ENCODE results near the gene LRRN4CL.

LRRN4CL gene

GRCh38 chr11:62649486-62649885, 39.8 kb downstream of the LRRN4CL start:
- no peak for DNase-seq (ENCODE audit: low read depth, low spot score)

GRCh38 chr11:62648967-62649364, 40.4 kb downstream of the LRRN4CL start:
- DNase-seq (ENCODE audit: low read depth, low spot score): no peak
- no peak overlapping the region for H3K27ac ChIP-seq

More at GRCh38 chr11:62649486-62649885, 39.8 kb downstream of the LRRN4CL start:
- H3K27ac ChIP-seq: no peak overlapping the region

GRCh38 chr11:62648185-62648966, 41.0 kb downstream of the LRRN4CL start:
- no peak for DNase-seq (ENCODE audit: low read depth, low spot score)
- no peak overlapping the region for H3K27ac ChIP-seq

GRCh38 chr11:62647609-62648005, 41.7 kb downstream of the LRRN4CL start:
- no peak overlapping the region for H3K27ac ChIP-seq
- no peak for DNase-seq (ENCODE audit: low read depth, low spot score)

GRCh38 chr11:62646825-62647608, 42.3 kb downstream of the LRRN4CL start:
- DNase-seq (ENCODE audit: low read depth, low spot score): no peak
- no peak overlapping the region for H3K27ac ChIP-seq

GRCh38 chr11:62645946-62646824, 43.1 kb downstream of the LRRN4CL start, which contains the start of gene GANAB:
TSS of gene GANAB (minus strand) at chr11:62646613. CDS start at chr11:62646599, 14 bp downstream.
- DNase-seq (ENCODE audit: low read depth, low spot score): peak; percentile 80
- H3K27ac ChIP-seq: peak within 1 kb of the TSS; percentile 59

GRCh38 chr11:62645671-62645945, 43.7 kb downstream of the LRRN4CL start:
- DNase-seq (ENCODE audit: low read depth, low spot score): no peak
- H3K27ac ChIP-seq: peak overlapping the region; percentile 59

GRCh38 chr11:62644220-62644619, 45.1 kb downstream of the LRRN4CL start:
- no peak overlapping the region for H3K27ac ChIP-seq
- DNase-seq (ENCODE audit: low read depth, low spot score): no peak
